ENCODE results near the gene LRRC46. TPM values are rescaled to one million over a fixed set of nuclear protein-coding genes. Genes with fewer than 3 reads are reported as not detected.

Gene LRRC46
- total and polyA plus RNA-seq, 2 of the 13 experiments (the other 11 are each of a cell fraction or from before 2014, with no cell fraction given), result 0.09 TPM

DNA sequence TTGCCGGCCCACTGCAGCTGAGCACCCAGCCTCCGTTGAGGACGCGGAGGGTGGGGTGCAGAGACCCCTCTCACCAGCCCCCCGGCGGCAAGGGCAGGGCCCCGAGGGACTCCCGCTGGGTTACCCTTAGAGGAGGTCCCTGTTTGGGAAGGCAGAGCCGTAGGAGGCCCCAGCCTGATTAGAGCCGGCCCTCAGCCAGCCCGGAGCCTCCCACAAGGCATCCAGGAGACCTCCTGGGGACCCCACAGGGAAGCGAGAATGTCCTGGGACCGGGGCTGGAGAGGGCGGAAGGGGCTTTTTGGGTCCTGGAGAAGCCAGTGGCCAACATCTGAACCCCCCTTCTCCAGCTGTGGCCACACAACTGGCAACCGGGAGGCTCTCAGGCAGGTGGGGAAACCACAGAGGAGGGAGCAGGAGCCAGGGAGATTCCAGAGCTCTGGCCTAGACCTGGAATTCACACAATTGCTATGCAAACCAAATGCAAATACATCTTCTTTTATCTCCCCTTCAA is 41.2 kb downstream of the LRRC46 start:
- no peaks in the 10 kb centered on the region for H4K20me1 ChIP-seq (ENCODE audit: insufficient read depth, low read length)
- no peak for DNase-seq (ENCODE audit: low spot score)
- no peak overlapping the region for H3K4me3 ChIP-seq (replicated peaks in 1 of 3; ENCODE audit: insufficient read depth in 1 of 3, low read depth in 2 of 3, low read length in 3 of 3)
- WGBS (ENCODE audit: low lambda C conversion rate), result 41% methylated on average over 14 of the region's 15 CpGs
- no peak overlapping the region for H3K9ac ChIP-seq (ENCODE audit: insufficient read depth, low read depth, low read length)
- POLR2A ChIA-PET, result interaction anchor here (0.7 kb wide), 1 partner anchor 69 kb away, joined by 3 read pairs; the partner anchor contains the start of gene PNPO
- H2AFZ ChIP-seq (ENCODE audit: low read length), result no peak overlapping the region
- no peak for TF ChIP-seq AHR (CRISPR knock-in tag; IDR thresholded peaks at IDR 0.05)
- TF ChIP-seq, protein P1, sequence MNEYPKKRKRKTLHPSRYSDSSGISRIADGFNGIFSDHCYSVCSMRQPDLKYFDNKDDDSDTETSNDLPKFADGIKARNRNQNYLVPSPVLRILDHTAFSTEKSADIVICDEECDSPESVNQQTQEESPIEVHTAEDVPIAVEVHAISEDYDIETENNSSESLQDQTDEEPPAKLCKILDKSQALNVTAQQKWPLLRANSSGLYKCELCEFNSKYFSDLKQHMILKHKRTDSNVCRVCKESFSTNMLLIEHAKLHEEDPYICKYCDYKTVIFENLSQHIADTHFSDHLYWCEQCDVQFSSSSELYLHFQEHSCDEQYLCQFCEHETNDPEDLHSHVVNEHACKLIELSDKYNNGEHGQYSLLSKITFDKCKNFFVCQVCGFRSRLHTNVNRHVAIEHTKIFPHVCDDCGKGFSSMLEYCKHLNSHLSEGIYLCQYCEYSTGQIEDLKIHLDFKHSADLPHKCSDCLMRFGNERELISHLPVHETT (CRISPR knock-in tag; conservative IDR thresholded peaks at IDR 0.05), result no peak
- TF ChIP-seq SMYD3 (CRISPR knock-in tag; IDR thresholded peaks at IDR 0.05), result no peak
- no peak for TF ChIP-seq NFKB2 (CRISPR knock-in tag; IDR thresholded peaks at IDR 0.05; ENCODE audit: borderline replicate concordance)
- TF ChIP-seq, protein P2, sequence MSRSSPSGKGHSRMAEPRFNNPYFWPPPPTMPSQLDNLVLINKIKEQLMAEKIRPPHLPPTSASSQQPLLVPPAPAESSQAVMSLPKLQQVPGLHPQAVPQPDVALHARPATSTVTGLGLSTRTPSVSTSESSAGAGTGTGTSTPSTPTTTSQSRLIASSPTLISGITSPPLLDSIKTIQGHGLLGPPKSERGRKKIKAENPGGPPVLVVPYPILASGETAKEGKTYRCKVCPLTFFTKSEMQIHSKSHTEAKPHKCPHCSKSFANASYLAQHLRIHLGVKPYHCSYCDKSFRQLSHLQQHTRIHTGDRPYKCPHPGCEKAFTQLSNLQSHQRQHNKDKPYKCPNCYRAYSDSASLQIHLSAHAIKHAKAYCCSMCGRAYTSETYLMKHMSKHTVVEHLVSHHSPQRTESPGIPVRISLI (CRISPR knock-in tag; IDR thresholded peaks at IDR 0.05; ENCODE audit: borderline replicate concordance), result no peak
- TF ChIP-seq, protein P3, sequence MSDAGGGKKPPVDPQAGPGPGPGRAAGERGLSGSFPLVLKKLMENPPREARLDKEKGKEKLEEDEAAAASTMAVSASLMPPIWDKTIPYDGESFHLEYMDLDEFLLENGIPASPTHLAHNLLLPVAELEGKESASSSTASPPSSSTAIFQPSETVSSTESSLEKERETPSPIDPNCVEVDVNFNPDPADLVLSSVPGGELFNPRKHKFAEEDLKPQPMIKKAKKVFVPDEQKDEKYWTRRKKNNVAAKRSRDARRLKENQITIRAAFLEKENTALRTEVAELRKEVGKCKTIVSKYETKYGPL (CRISPR knock-in tag; IDR thresholded peaks at IDR 0.05), result no peak
- H3K4me2 ChIP-seq (ENCODE audit: low read depth, low read length), result no peak overlapping the region
- peaks cover 6% of the 10 kb centered on the region for H3K4me1 ChIP-seq (ENCODE audit: insufficient read depth, low read length)
- no peaks in the 10 kb centered on the region for H3K79me2 ChIP-seq (ENCODE audit: insufficient read depth, low read length)
- in situ Hi-C loops (cut with HindIII; ENCODE audit: extremely low pct_ligation_motif_present, low pct_unique_long_range_greater_than_20kb), result no loop called here
- CTCF ChIA-PET (ENCODE audit: low intra/inter-chr PET ratio, low total read pairs), result no interaction called here
- no TSS peak for BruUV-seq (replicated peaks)
- intact Hi-C loops (cut with micrococcal nuclease; ENCODE audit: unreplicated experiment), result loop anchor here (5.0 kb wide), 1 partner anchor 650 kb away; no protein-coding TSS in a partner anchor
- H3K27ac ChIP-seq (ENCODE audit: extremely low read length, insufficient read depth, low read length), result no peak overlapping the region
- FAIRE-seq, result no peak
- no peaks in the 10 kb centered on the region for H3K36me3 ChIP-seq (replicated peaks in 1 of 2; ENCODE audit: control insufficient read depth in 1 of 2, insufficient read depth in 2 of 2, low read length in 2 of 2)
- H3K27me3 ChIP-seq (ENCODE audit: control insufficient read depth in 1 of 2, insufficient read depth in 2 of 2, low read length in 2 of 2), result peaks cover 5 to 46% of the 10 kb centered on the region in 2 experiments
- ATAC-seq, result no peak
- H3K9me3 ChIP-seq (ENCODE audit: low read length), result no peaks in the 10 kb centered on the region

Data from HepG2 (cell line).